Measurements from ENCODE around the gene GPRC5C.

DNA sequence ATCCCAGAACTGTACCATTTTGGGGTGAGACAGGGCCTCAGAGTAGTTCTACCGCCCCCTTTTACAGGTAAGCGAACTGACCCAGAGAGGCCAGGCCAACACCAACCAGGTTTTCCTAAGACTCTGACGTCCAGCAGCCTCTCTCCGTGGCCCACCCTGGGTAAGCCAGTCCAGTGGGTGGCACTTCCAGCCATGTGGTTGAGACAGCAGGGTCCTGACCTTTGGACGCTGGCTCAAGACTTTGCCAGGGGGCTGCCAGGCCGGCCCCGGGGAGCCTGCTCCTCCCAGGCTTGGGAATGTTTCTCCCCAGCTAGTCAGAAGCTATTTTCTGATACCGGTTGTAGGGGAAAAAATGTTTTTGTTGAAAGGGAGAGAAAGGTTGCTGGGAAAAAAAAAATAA is 16.9 kb downstream of the GPRC5C start:
- TF ChIP-seq, protein P1, sequence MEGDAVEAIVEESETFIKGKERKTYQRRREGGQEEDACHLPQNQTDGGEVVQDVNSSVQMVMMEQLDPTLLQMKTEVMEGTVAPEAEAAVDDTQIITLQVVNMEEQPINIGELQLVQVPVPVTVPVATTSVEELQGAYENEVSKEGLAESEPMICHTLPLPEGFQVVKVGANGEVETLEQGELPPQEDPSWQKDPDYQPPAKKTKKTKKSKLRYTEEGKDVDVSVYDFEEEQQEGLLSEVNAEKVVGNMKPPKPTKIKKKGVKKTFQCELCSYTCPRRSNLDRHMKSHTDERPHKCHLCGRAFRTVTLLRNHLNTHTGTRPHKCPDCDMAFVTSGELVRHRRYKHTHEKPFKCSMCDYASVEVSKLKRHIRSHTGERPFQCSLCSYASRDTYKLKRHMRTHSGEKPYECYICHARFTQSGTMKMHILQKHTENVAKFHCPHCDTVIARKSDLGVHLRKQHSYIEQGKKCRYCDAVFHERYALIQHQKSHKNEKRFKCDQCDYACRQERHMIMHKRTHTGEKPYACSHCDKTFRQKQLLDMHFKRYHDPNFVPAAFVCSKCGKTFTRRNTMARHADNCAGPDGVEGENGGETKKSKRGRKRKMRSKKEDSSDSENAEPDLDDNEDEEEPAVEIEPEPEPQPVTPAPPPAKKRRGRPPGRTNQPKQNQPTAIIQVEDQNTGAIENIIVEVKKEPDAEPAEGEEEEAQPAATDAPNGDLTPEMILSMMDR (IDR thresholded peaks at IDR 0.05), result no peak
- TF ChIP-seq EZH2 (IDR thresholded peaks at IDR 0.05), result no peak
